SH-SY5Y (cell line): ENCODE results near the gene GTPBP4.

Experiments
- GATA2 ChIP-seq: IDR thresholded peaks from 2 replicates; pipeline ENCODE4 v1.6.1; 2011; ENCODE audit warnings: mild to moderate bottlenecking, low read depth, low read length
- GATA3 ChIP-seq: IDR thresholded peaks from 2 replicates; pipeline ENCODE4 v1.6.1; 2011; ENCODE audit warnings: low read depth, mild to moderate bottlenecking, low read length, moderate library complexity

GRCh38 chr10:972763-973162, 15.5 kb upstream of the GTPBP4 start:
- TF ChIP-seq GATA2, result no peak
- no peak for TF ChIP-seq GATA3
